ENCODE results near the gene DNAH2. TPM values are rescaled to one million over a fixed set of nuclear protein-coding genes. Genes with fewer than 3 reads are reported as not detected.

Gene DNAH2
- total RNA-seq, 4 donors from 2014 or later, result under 0.01 to 0.22 (median 0.20) TPM; not detected in 1

DNA sequence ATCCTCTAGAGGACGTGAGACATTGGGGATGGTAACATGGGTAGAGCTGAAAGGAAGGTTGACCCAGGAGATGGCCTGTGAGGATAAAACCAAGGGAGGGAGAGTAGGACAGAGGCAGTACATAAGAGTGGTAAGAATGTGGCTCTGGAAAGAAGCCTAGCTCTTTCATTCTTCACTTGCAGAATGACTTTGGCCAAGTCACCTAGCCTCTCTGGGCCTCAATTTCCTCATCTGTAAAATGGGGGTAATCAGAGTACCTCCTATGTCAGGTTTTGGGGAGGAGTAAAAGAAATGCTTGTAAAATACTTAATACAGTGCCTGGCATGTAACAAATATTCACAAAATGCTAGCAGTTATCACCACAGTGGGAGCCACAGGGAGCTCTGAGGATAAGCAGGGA, 123.3 kb downstream of the DNAH2 start:
- peak overlapping the region; percentile 95 to 98 (median 97) for H3K27ac ChIP-seq
- TF ChIP-seq POLR2A (IDR thresholded peaks at IDR 0.05), result no peak
- TF ChIP-seq, protein P1, sequence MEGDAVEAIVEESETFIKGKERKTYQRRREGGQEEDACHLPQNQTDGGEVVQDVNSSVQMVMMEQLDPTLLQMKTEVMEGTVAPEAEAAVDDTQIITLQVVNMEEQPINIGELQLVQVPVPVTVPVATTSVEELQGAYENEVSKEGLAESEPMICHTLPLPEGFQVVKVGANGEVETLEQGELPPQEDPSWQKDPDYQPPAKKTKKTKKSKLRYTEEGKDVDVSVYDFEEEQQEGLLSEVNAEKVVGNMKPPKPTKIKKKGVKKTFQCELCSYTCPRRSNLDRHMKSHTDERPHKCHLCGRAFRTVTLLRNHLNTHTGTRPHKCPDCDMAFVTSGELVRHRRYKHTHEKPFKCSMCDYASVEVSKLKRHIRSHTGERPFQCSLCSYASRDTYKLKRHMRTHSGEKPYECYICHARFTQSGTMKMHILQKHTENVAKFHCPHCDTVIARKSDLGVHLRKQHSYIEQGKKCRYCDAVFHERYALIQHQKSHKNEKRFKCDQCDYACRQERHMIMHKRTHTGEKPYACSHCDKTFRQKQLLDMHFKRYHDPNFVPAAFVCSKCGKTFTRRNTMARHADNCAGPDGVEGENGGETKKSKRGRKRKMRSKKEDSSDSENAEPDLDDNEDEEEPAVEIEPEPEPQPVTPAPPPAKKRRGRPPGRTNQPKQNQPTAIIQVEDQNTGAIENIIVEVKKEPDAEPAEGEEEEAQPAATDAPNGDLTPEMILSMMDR (IDR thresholded peaks at IDR 0.05), result no peak
- 82 to 97% methylated on average over 1 of the region's 1 CpG for WGBS, 2 donors
- peaks cover 5 to 7% of the 10 kb centered on the region in 2 donors for H3K36me3 ChIP-seq
- no peaks in the 10 kb centered on the region for H3K27me3 ChIP-seq
- no peak overlapping the region for H3K4me3 ChIP-seq (replicated peaks in 1 of 3)
- peaks cover 39 to 47% of the 10 kb centered on the region in 2 donors for H3K4me1 ChIP-seq
- no peak for DNase-seq
- no peaks in the 10 kb centered on the region for H3K9me3 ChIP-seq
- intact Hi-C loops (cut with DNase I), result loop anchor here (10.0 kb wide), 1 partner anchor 304 kb away; no protein-coding TSS in a partner anchor

DNA sequence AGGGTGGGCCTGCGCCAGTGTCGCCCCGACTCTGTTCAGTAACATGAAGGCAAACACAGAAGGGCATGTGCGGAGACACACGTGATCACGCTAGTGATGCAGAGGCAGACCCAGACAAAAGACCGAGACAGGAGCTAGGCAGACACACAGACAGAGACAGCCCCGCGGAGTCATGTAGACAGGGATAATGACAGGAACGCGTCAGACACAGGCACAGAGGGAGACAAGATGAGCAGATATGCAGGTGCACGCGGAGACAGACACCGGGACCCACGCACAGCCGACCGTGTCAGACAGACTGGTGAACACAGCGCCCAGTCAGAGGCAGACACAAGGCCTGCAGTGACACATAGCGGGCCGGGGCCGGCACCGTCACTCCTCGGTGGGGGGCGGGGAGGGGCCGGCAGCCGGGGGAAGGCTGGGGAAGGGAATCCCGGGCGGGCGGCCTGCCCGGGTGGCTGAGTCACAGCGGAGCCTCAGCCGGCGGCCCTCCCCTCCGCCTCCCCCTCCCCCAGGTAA, 123.9 kb downstream of the DNAH2 start:
- WGBS, 2 donors, result 11 to 13% methylated on average over 16 of the region's 34 CpGs
- H3K4me1 ChIP-seq, result peaks cover 38 to 47% of the 10 kb centered on the region in 2 donors

DNA sequence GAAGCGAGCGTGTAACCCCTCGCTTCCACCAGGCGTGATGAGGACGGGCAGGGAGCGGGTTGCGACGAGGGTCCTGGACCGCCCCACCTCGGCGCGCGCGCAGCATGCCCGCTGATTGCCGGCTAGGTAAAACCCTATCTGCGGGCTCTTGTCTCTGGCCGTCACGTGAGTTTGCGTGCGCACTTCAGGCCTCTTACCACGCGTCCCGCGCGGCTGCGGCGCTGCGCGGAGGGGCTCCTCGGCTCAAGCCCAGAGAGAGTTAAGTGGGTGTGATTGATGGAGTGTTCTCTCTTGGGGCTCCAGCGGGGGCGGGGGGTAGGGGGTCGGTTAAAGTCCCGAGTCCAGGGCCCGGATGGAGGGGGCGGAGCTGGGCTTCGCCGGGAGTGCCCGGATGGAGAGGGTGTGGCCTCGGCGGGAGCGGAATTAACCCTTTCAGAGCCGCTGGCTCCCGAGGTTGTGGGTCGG, 124.4 kb downstream of the DNAH2 start:
- H3K4me1 ChIP-seq, result peaks cover 33 to 42% of the 10 kb centered on the region in 2 donors
- no peaks in the 10 kb centered on the region for H3K9me3 ChIP-seq
- intact Hi-C loops (cut with DNase I), result loop anchor here (10.0 kb wide), 1 partner anchor 303 kb away; no protein-coding TSS in a partner anchor
- H3K36me3 ChIP-seq, result peaks cover 15 to 18% of the 10 kb centered on the region in 2 donors
- TF ChIP-seq, protein P1 (IDR thresholded peaks at IDR 0.05), result no peak
- peak in 1 of 2 donors; percentile 46 for TF ChIP-seq POLR2A (IDR thresholded peaks at IDR 0.05)
- peak overlapping the region; percentile 95 to 98 (median 97) for H3K27ac ChIP-seq
- H3K4me3 ChIP-seq (replicated peaks in 1 of 3), result peak overlapping the region; percentile 42 to 67 (median 63)
- 0 to 1% methylated on average over 26 to 27 of the region's 46 CpGs for WGBS, 2 donors
- DNase-seq, result peak; percentile 92 to 95
- H3K27me3 ChIP-seq, result no peaks in the 10 kb centered on the region

More for the DNA sequence above, 123.9 kb downstream of the DNAH2 start:
- peaks cover 10 to 13% of the 10 kb centered on the region in 2 donors for H3K36me3 ChIP-seq
- no peaks in the 10 kb centered on the region for H3K9me3 ChIP-seq
- H3K27ac ChIP-seq, result peak overlapping the region; percentile 95 to 98 (median 97)
- DNase-seq, result peak; percentile 93 to 94
- TF ChIP-seq, protein P1 (IDR thresholded peaks at IDR 0.05), result peak in 1 of 6 experiments; percentile 33
- TF ChIP-seq POLR2A (IDR thresholded peaks at IDR 0.05), result no peak
- peak overlapping the region in 2 of 3 donors; percentile 56 to 67 for H3K4me3 ChIP-seq (replicated peaks in 1 of 3)
- no peaks in the 10 kb centered on the region for H3K27me3 ChIP-seq
- intact Hi-C loops (cut with DNase I), result loop anchor here (10.0 kb wide), 1 partner anchor 303 kb away; no protein-coding TSS in a partner anchor

DNA sequence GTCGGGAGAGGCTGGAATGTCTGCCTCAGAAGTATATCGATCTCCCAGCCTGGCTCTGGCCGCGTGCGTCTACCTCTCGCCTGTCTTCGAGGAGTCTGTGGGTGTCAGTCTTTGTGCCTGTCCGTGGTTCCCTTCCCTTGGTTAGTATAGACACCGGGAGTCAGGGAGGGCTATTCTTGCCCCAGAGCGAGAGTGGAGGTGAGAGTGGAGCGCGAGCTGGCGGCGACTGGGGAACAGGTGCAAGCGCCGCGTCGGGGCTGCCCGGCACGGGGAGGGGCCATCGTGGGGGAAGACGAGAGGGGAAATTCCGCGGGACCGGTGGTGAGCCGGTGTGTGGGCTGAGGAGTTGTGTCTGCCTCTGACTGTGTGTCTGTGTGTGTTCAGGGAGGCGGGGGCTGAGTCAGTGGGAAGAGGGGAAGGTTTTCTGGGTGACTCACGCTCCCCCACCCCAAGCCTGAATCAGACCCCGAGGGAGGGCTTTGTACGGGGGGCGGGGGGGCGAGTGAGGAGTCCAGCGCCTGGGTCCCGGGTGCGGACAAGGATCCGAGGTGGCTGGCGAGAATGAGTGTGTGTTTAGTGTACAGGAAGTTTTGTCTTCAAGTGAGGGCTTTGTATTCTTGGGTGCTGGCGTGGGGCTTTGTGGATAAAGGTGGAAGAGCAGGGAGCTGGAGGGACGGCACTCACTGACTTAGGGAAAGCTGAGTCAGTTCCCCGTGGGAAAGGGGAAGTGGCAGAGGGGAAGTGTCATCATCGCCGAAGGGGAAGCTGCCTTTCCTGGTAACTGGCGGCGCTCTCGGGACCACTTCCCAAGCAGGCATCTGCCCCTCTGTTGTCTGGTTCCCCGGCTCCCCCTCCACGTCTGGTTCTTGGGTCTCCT, 125.1 kb downstream of the DNAH2 start:
- TF ChIP-seq, protein P1 (IDR thresholded peaks at IDR 0.05), result no peak
- TF ChIP-seq POLR2A (IDR thresholded peaks at IDR 0.05), result peak in 1 of 2 donors; percentile 22
- peak overlapping the region; percentile 95 to 98 (median 97) for H3K27ac ChIP-seq
- DNase-seq, result peak; percentile 73 to 76
- peak overlapping the region; percentile 63 to 77 (median 67) for H3K4me3 ChIP-seq (replicated peaks in 1 of 3)
- peaks cover 22 to 24% of the 10 kb centered on the region in 2 donors for H3K36me3 ChIP-seq
- H3K4me1 ChIP-seq, result peaks cover 26 to 35% of the 10 kb centered on the region in 2 donors
- WGBS, 2 donors, result 0% methylated on average over 37 to 43 of the region's 47 CpGs
- H3K27me3 ChIP-seq, result no peaks in the 10 kb centered on the region
- no peaks in the 10 kb centered on the region for H3K9me3 ChIP-seq
- intact Hi-C loops (cut with DNase I), result loop anchor here (10.0 kb wide), 1 partner anchor 302 kb away; no protein-coding TSS in a partner anchor
